HEK293 (cell line): ENCODE measurements around the gene KCNE4.

Source experiments
- CTCF ChIA-PET: fragments of 350-600 bp; formaldehyde crosslinking; extraction: SDS; loops from one replicate; lab custom pipeline; 2021; ENCODE audit warnings: antibody characterized with exemption; lab: Yijun Ruan, JAX
- POLR2A ChIA-PET: fragments of 300-600 bp; formaldehyde crosslinking; extraction: SDS; loops from one replicate; lab custom pipeline; 2020; ENCODE audit warnings: antibody characterized with exemption, inconsistent platforms; lab: Yijun Ruan, JAX
- H3K27ac ChIP-seq: fragments of 200-500 bp; sonication (Bioruptor generic); 2 replicates; pipeline ENCODE4 v1.5.1; 2014; ENCODE audit warnings: low read depth, low read length, control low read depth, inconsistent platforms; ENCODE audit errors: extremely low read depth
- H3K36me3 ChIP-seq, 2 experiments: fragments of 200-500 bp in 1 of 2; sonication (Bioruptor generic) in 1 of 2; 1 replicate in 1 of 2; 2 replicates in 1 of 2; pipeline ENCODE4 v1.5.1; 2014 to 2017; ENCODE audit warnings: inconsistent platforms in 2 of 2, low read length in 2 of 2; ENCODE audit not compliant: control insufficient read depth in 2 of 2, insufficient read depth in 1 of 2
- H3K4me1 ChIP-seq: fragments of 200-500 bp; sonication (Bioruptor generic); 2 replicates; pipeline ENCODE4 v1.5.1; 2014; ENCODE audit warnings: mild to moderate bottlenecking, low read length, inconsistent platforms; ENCODE audit not compliant: control insufficient read depth, insufficient read depth
- H3K4me3 ChIP-seq: 2 replicates; pipeline ENCODE4 v1.5.1; 2011; ENCODE audit warnings: low read depth, mild to moderate bottlenecking, control low read depth, low read length, moderate library complexity
- H3K9me3 ChIP-seq: fragments of 200-500 bp; sonication (Bioruptor generic); 2 replicates; pipeline ENCODE4 v1.5.1; 2014; ENCODE audit warnings: low read depth, low read length, inconsistent platforms; ENCODE audit not compliant: control insufficient read depth, insufficient read depth
- EGR2 ChIP-seq: fragments of 450-650 bp; formaldehyde crosslinking; IDR thresholded peaks from 2 replicates; pipeline ENCODE4 v1.5.1; 2016; ENCODE audit warnings: low read depth, missing biosample characterization, missing genetic modification characterization
- MZF1 ChIP-seq: fragments of 450-650 bp; formaldehyde crosslinking; IDR thresholded peaks from 2 replicates; pipeline ENCODE4 v1.5.1; 2017; ENCODE audit warnings: missing biosample characterization, missing genetic modification characterization, borderline replicate concordance
- SALL2 ChIP-seq: fragments of 450-650 bp; formaldehyde crosslinking; IDR thresholded peaks from 2 replicates; pipeline ENCODE4 v1.5.0; 2017; ENCODE audit warnings: missing biosample characterization, mild to moderate bottlenecking, missing genetic modification characterization, borderline replicate concordance
- ZBTB17 ChIP-seq: fragments of 450-650 bp; formaldehyde crosslinking; IDR thresholded peaks from 2 replicates; pipeline ENCODE4 v1.5.1; 2016; ENCODE audit warnings: missing biosample characterization, missing genetic modification characterization
- ZNF157 ChIP-seq: fragments of 450-650 bp; formaldehyde crosslinking; IDR thresholded peaks from 2 replicates; pipeline ENCODE4 v1.5.1; 2016; ENCODE audit warnings: missing biosample characterization, missing genetic modification characterization
- ZNF175 ChIP-seq: fragments of 450-650 bp; formaldehyde crosslinking; IDR thresholded peaks from 2 replicates; pipeline ENCODE4 v1.5.1; 2016; ENCODE audit warnings: missing biosample characterization, missing genetic modification characterization
- ZNF202 ChIP-seq: fragments of 450-650 bp; formaldehyde crosslinking; IDR thresholded peaks from 2 replicates; pipeline ENCODE4 v1.5.1; 2016; ENCODE audit warnings: missing biosample characterization, missing genetic modification characterization, borderline replicate concordance
- ZNF223 ChIP-seq: fragments of 450-650 bp; formaldehyde crosslinking; IDR thresholded peaks from 2 replicates; pipeline ENCODE4 v1.5.1; 2016; ENCODE audit warnings: missing biosample characterization, missing genetic modification characterization
- ZNF266 ChIP-seq: fragments of 450-650 bp; formaldehyde crosslinking; IDR thresholded peaks from 2 replicates; pipeline ENCODE4 v1.5.1; 2016; ENCODE audit warnings: missing biosample characterization, missing genetic modification characterization, low read depth
- ZNF274 ChIP-seq, 2 experiments: fragments of 200-500 bp in 1 of 2; fragments of 450-650 bp in 1 of 2; sonication (Bioruptor generic) in 1 of 2; formaldehyde crosslinking in 1 of 2; IDR thresholded peaks; 2 replicates each; pipeline versions ENCODE4 v1.5.1 to v1.6.1; 2014 to 2016; ENCODE audit warnings: borderline replicate concordance in 1 of 2, inconsistent platforms in 1 of 2, low read length in 1 of 2, missing biosample characterization in 1 of 2, missing genetic modification characterization in 1 of 2
- ZNF335 ChIP-seq: fragments of 450-650 bp; formaldehyde crosslinking; conservative IDR thresholded peaks from 2 replicates; pipeline ENCODE4 v1.5.1; 2016; ENCODE audit warnings: missing biosample characterization, missing genetic modification characterization
- ZNF529 ChIP-seq: fragments of 450-650 bp; formaldehyde crosslinking; IDR thresholded peaks from 2 replicates; pipeline ENCODE4 v1.5.1; 2017; ENCODE audit warnings: missing genetic modification characterization, missing biosample characterization; ENCODE audit not compliant: insufficient replicate concordance
- ZNF548 ChIP-seq: fragments of 450-650 bp; formaldehyde crosslinking; IDR thresholded peaks from 2 replicates; pipeline ENCODE4 v1.5.1; 2016; ENCODE audit warnings: missing biosample characterization, missing genetic modification characterization
- ZNF549 ChIP-seq: fragments of 450-650 bp; IDR thresholded peaks from 2 replicates; pipeline ENCODE4 v1.5.1; 2018; ENCODE audit warnings: missing biosample characterization, missing genetic modification characterization, mild to moderate bottlenecking, inconsistent platforms, moderate library complexity
- ZNF624 ChIP-seq: fragments of 450-650 bp; formaldehyde crosslinking; IDR thresholded peaks from 2 replicates; pipeline ENCODE4 v1.5.1; 2017; ENCODE audit warnings: missing biosample characterization, missing genetic modification characterization
- ZNF626 ChIP-seq: fragments of 450-650 bp; sonication (Bioruptor Pico); formaldehyde crosslinking; IDR thresholded peaks from 2 replicates; pipeline ENCODE4 v1.5.1; 2018; ENCODE audit warnings: missing biosample characterization, missing genetic modification characterization, inconsistent platforms
- ZNF747 ChIP-seq: fragments of 450-650 bp; formaldehyde crosslinking; IDR thresholded peaks from 2 replicates; pipeline ENCODE4 v1.5.1; 2016; ENCODE audit warnings: missing biosample characterization, missing genetic modification characterization
- ZSCAN30 ChIP-seq: fragments of 450-650 bp; IDR thresholded peaks from 2 replicates; pipeline ENCODE4 v1.5.1; 2018; ENCODE audit warnings: missing biosample characterization, mild to moderate bottlenecking, missing genetic modification characterization, moderate library complexity
- TF ChIP-seq, protein P1 (sequence below): fragments of 450-650 bp; formaldehyde crosslinking; IDR thresholded peaks from 2 replicates; pipeline ENCODE4 v1.5.0; 2017; ENCODE audit warnings: missing biosample characterization, missing genetic modification characterization, borderline replicate concordance
- TF ChIP-seq, protein P2 (sequence below): fragments of 450-650 bp; formaldehyde crosslinking; IDR thresholded peaks from 2 replicates; pipeline ENCODE4 v1.5.1; 2016; ENCODE audit warnings: missing biosample characterization, missing genetic modification characterization
- TF ChIP-seq, protein P3 (sequence below): fragments of 450-650 bp; formaldehyde crosslinking; IDR thresholded peaks from 2 replicates; pipeline ENCODE4 v1.5.1; 2016; ENCODE audit warnings: missing biosample characterization, missing genetic modification characterization
- TF ChIP-seq, protein P4 (sequence below): fragments of 450-650 bp; formaldehyde crosslinking; IDR thresholded peaks from 2 replicates; pipeline ENCODE4 v1.5.1; 2016; ENCODE audit warnings: missing biosample characterization, missing genetic modification characterization
- TF ChIP-seq, protein P5 (sequence below): fragments of 450-650 bp; formaldehyde crosslinking; IDR thresholded peaks from 2 replicates; pipeline ENCODE4 v1.5.1; 2016; ENCODE audit warnings: missing biosample characterization, missing genetic modification characterization

KCNE4 gene

DNA sequence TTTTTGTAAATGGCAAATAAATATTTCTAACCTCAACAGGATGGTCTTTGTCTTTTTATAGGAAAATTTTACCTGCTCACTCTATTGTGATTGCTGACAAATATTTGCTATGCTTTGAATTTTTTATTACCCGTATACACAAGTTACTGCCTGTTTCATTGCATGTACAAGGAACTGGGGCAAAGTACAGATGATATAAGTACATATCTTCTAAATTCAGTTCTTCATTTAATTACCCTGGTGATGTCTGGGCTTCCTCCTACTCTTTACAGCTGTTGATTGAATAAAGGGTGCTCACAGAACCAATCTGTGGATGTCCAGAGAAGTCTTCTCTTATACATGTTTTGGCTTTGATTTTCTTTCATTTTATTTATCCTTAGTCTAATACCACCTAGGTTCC lies 26.5 kb downstream of the KCNE4 start (continued):
- TF ChIP-seq, protein P1, sequence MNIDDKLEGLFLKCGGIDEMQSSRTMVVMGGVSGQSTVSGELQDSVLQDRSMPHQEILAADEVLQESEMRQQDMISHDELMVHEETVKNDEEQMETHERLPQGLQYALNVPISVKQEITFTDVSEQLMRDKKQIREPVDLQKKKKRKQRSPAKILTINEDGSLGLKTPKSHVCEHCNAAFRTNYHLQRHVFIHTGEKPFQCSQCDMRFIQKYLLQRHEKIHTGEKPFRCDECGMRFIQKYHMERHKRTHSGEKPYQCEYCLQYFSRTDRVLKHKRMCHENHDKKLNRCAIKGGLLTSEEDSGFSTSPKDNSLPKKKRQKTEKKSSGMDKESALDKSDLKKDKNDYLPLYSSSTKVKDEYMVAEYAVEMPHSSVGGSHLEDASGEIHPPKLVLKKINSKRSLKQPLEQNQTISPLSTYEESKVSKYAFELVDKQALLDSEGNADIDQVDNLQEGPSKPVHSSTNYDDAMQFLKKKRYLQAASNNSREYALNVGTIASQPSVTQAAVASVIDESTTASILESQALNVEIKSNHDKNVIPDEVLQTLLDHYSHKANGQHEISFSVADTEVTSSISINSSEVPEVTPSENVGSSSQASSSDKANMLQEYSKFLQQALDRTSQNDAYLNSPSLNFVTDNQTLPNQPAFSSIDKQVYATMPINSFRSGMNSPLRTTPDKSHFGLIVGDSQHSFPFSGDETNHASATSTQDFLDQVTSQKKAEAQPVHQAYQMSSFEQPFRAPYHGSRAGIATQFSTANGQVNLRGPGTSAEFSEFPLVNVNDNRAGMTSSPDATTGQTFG (tag by site-specific recombination): no peak
- TF ChIP-seq ZNF626 (no peak), ZNF548 (tag by site-specific recombination) (no peak), EGR2 (tag by site-specific recombination) (no peak), ZNF202 (tag by site-specific recombination) (no peak), ZNF335 (tag by site-specific recombination) (no peak), ZSCAN30 (tag by site-specific recombination) (no peak)

DNA sequence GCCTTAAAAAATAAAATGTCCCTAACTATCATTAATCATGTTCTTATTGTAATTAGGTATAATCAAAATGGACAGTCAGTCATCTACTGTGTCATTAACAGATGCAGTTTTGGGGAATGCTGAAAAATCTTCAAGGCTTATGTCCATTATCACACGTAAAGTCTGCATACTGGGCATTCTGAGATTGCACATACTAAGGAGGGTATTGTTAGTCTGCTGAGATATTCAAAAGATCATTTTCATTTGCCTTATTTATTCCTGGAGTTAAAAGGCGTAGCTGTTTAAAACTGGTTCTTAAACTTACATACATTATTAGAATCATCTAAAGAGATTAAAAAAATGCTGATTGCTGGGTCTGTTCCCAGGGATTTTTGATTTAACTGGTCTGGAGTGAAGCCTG lies 27.4 kb downstream of the KCNE4 start:
- no peaks in the 10 kb centered on the region for H3K9me3 ChIP-seq
- no peak overlapping the region for H3K4me3 ChIP-seq
- H3K4me1 ChIP-seq: no peaks in the 10 kb centered on the region
- POLR2A ChIA-PET: no interaction called here
- no peak overlapping the region for H3K27ac ChIP-seq
- TF ChIP-seq, protein P2, sequence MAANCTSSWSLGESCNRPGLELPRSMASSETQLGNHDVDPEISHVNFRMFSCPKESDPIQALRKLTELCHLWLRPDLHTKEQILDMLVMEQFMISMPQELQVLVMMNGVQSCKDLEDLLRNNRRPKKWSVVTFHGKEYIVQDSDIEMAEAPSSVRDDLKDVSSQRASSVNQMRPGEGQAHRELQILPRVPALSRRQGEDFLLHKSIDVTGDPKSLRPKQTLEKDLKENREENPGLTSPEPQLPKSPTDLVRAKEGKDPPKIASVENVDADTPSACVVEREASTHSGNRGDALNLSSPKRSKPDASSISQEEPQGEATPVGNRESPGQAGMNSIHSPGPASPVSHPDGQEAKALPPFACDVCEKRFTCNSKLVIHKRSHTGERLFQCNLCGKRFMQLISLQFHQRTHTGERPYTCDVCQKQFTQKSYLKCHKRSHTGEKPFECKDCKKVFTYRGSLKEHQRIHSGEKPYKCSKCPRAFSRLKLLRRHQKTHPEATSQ (tag by site-specific recombination): no peak
- TF ChIP-seq SALL2 (no peak), ZBTB17 (tag by site-specific recombination) (no peak), ZNF624 (no peak), ZNF266 (tag by site-specific recombination) (no peak), ZNF747 (tag by site-specific recombination) (no peak), ZNF157 (tag by site-specific recombination) (no peak), ZNF529 (tag by site-specific recombination) (no peak), ZNF549 (tag by site-specific recombination) (no peak), ZNF223 (tag by site-specific recombination) (no peak), ZNF274 (IDR thresholded peaks at IDR 0.05; ENCODE audit: low read length) (no peak), ZNF274 (tag by site-specific recombination; IDR thresholded peaks at IDR 0.05; ENCODE audit: borderline replicate concordance) (no peak), MZF1 (tag by site-specific recombination) (no peak), ZNF175 (tag by site-specific recombination) (no peak)
- TF ChIP-seq, protein P3, sequence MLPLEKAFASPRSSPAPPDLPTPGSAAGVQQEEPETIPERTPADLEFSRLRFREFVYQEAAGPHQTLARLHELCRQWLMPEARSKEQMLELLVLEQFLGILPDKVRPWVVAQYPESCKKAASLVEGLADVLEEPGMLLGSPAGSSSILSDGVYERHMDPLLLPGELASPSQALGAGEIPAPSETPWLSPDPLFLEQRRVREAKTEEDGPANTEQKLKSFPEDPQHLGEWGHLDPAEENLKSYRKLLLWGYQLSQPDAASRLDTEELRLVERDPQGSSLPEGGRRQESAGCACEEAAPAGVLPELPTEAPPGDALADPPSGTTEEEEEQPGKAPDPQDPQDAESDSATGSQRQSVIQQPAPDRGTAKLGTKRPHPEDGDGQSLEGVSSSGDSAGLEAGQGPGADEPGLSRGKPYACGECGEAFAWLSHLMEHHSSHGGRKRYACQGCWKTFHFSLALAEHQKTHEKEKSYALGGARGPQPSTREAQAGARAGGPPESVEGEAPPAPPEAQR (tag by site-specific recombination): no peak
- TF ChIP-seq, protein P4, sequence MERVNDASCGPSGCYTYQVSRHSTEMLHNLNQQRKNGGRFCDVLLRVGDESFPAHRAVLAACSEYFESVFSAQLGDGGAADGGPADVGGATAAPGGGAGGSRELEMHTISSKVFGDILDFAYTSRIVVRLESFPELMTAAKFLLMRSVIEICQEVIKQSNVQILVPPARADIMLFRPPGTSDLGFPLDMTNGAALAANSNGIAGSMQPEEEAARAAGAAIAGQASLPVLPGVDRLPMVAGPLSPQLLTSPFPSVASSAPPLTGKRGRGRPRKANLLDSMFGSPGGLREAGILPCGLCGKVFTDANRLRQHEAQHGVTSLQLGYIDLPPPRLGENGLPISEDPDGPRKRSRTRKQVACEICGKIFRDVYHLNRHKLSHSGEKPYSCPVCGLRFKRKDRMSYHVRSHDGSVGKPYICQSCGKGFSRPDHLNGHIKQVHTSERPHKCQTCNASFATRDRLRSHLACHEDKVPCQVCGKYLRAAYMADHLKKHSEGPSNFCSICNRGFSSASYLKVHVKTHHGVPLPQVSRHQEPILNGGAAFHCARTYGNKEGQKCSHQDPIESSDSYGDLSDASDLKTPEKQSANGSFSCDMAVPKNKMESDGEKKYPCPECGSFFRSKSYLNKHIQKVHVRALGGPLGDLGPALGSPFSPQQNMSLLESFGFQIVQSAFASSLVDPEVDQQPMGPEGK (tag by site-specific recombination): no peak
- TF ChIP-seq, protein P5, sequence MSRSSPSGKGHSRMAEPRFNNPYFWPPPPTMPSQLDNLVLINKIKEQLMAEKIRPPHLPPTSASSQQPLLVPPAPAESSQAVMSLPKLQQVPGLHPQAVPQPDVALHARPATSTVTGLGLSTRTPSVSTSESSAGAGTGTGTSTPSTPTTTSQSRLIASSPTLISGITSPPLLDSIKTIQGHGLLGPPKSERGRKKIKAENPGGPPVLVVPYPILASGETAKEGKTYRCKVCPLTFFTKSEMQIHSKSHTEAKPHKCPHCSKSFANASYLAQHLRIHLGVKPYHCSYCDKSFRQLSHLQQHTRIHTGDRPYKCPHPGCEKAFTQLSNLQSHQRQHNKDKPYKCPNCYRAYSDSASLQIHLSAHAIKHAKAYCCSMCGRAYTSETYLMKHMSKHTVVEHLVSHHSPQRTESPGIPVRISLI (tag by site-specific recombination): no peak
- no peaks in the 10 kb centered on the region for H3K36me3 ChIP-seq
- CTCF ChIA-PET: no interaction called here
